Aorta (tissue), 5 donors: ENCODE measurements around the gene RALGDS. TPM values are rescaled to one million over a fixed set of nuclear protein-coding genes. Genes with fewer than 3 reads are reported as not detected.

Source experiments
- ATAC-seq: fragments of 200-7000 bp; cut with Tn5 transposase; one replicate; pipeline ENCODE4 v1.9.1; 2022; ENCODE audit warnings: moderate library complexity; ENCODE audit not compliant: low FRiP score
- DNase-seq, 2 donors: peaks; one replicate each; pipeline ENCODE4 v3.0.0-alpha.2; 2020
- H3K27ac ChIP-seq, 2 donors: one replicate each; pipeline ENCODE4 v1.5.1; 2013; ENCODE audit warnings: low read length in 2 of 2, mild to moderate bottlenecking in 2 of 2, moderate library complexity in 2 of 2, control low read depth in 1 of 2, inconsistent platforms in 1 of 2, low read depth in 1 of 2
- H3K27me3 ChIP-seq, 2 donors: one replicate each; pipeline ENCODE4 v1.6.1; 2013; ENCODE audit warnings: control low read depth in 1 of 2, low read length in 1 of 2, mild to moderate bottlenecking in 1 of 2, moderate library complexity in 1 of 2; ENCODE audit not compliant: insufficient read depth in 2 of 2, control insufficient read depth in 1 of 2
- H3K36me3 ChIP-seq, 2 donors: one replicate each; pipeline ENCODE4 v1.6.1; 2013; ENCODE audit warnings: control low read depth in 1 of 2, low read length in 1 of 2, mild to moderate bottlenecking in 1 of 2; ENCODE audit not compliant: insufficient read depth in 2 of 2, control insufficient read depth in 1 of 2
- H3K4me1 ChIP-seq, 2 donors: one replicate each; pipeline ENCODE4 v1.6.1; 2013; ENCODE audit warnings: low read length in 2 of 2, control low read depth in 1 of 2, mild to moderate bottlenecking in 1 of 2, moderate library complexity in 1 of 2; ENCODE audit not compliant: insufficient read depth in 2 of 2, control insufficient read depth in 1 of 2
- H3K4me3 ChIP-seq, 2 donors: one replicate each; pipeline ENCODE4 v1.5.1; 2013; ENCODE audit warnings: low read length in 2 of 2, control low read depth in 1 of 2, mild to moderate bottlenecking in 1 of 2
- H3K9me3 ChIP-seq: one replicate; pipeline ENCODE4 v1.6.1; 2013; ENCODE audit warnings: mild to moderate bottlenecking, low read length; ENCODE audit not compliant: control insufficient read depth
- WGBS, 2 donors: extraction: QIAGEN DNeasy Blood & Tissue Kit; methylation state at CpG; one replicate each; pipeline ENCODE4 v1.1.7; 2013; 5-methylcytosine and 5-hydroxymethylcytosine counted together
- intact Hi-C, 2 donors: fragments of 100-400 bp; cut with DNase I; formaldehyde crosslinking; loops; one replicate each; pipeline versions ENCODE4 v1.14.2 to v1.15.0; 2022
- polyA plus RNA-seq, 2 donors: library from polyadenylated mRNA; stranded (reverse); fragments of 200-250 nt; gene quantifications; one replicate each; pipeline ENCODE4 v1.2.3, GENCODE V29; 2013
- total RNA-seq, 2 donors: library from RNA; stranded (reverse); fragmentation: NEBNext Ultra II Directional; extraction: Animal tissue kit (Norgen Biotek cat#: 25700); gene quantifications; one replicate each; pipeline ENCODE4 v1.2.1, GENCODE V29; 2021
- donor health status: healthy with polysubstance abuse.
- donor health status: Bipolar disorder and iron deficiency.
- donor health status: DM: no; HTN: no; CAD: no.
- donor health status: DM: no; HTN: no; CAD: no.
- donor health status: DM: yes; HTN: yes; CAD: no.

Gene RALGDS
- total and polyA plus RNA-seq, 4 donors = 19.4 to 61.2 (median 26.4) TPM

GRCh38 chr9:133114886-133115603 is 6.0 kb downstream of the RALGDS start:
- no peak for ATAC-seq
- intact Hi-C loops = no loop called here
- peak; percentile 58 to 74 for DNase-seq
- H3K9me3 ChIP-seq = no peaks in the 10 kb centered on the region
- H3K27me3 ChIP-seq = no peaks in the 10 kb centered on the region
- H3K4me1 ChIP-seq = no peaks in the 10 kb centered on the region
- H3K27ac ChIP-seq = no peak overlapping the region
- no peaks in the 10 kb centered on the region for H3K36me3 ChIP-seq
- no peak overlapping the region for H3K4me3 ChIP-seq
- WGBS, 2 donors = 87 to 90% methylated on average over 19 of the region's 19 CpGs

GRCh38 chr9:133113949-133114885 is 6.8 kb downstream of the RALGDS start:
- intact Hi-C loops = no loop called here
- H3K9me3 ChIP-seq = no peaks in the 10 kb centered on the region
- no peak overlapping the region for H3K4me3 ChIP-seq
- DNase-seq = peak; percentile 61 to 80
- no peaks in the 10 kb centered on the region for H3K36me3 ChIP-seq
- H3K4me1 ChIP-seq = no peaks in the 10 kb centered on the region
- peak overlapping the region in 1 of 2 donors; percentile 2 for H3K27ac ChIP-seq
- WGBS, 2 donors = 18% methylated on average over 20 of the region's 20 CpGs
- H3K27me3 ChIP-seq = no peaks in the 10 kb centered on the region
- peak; percentile 19 for ATAC-seq

GRCh38 chr9:133113163-133113948 is 7.7 kb downstream of the RALGDS start:
- Histone ChIP-seq H3K36me3 (no peaks in the 10 kb centered on the region), H3K4me3 (no peak overlapping the region), H3K27me3 (no peaks in the 10 kb centered on the region), H3K9me3 (no peaks in the 10 kb centered on the region), H3K4me1 (no peaks in the 10 kb centered on the region), H3K27ac (peak overlapping the region in 1 of 2 donors; percentile 2)
- 71 to 73% methylated on average over 19 of the region's 19 CpGs for WGBS, 2 donors
- DNase-seq = peak; percentile 82 to 85
- intact Hi-C loops = no loop called here
- peak; percentile 31 for ATAC-seq

- H3K27ac ChIP-seq = no peak overlapping the region
- 86 to 87% methylated on average over 7 of the region's 7 CpGs for WGBS, 2 donors
- peaks cover 0 to 3% of the 10 kb centered on the region in 2 donors for H3K36me3 ChIP-seq
- ATAC-seq (peak; percentile 35), DNase-seq (peak; percentile 83 to 93)
- H3K9me3 ChIP-seq = no peaks in the 10 kb centered on the region
- no peaks in the 10 kb centered on the region for H3K27me3 ChIP-seq
- H3K4me3 ChIP-seq = no peak overlapping the region
- no peaks in the 10 kb centered on the region for H3K4me1 ChIP-seq
- intact Hi-C loops = no loop called here
Observed at GRCh38 chr9:133112663-133113026, 8.4 kb downstream of the RALGDS start.

GRCh38 chr9:133111808-133112662 is 9.0 kb downstream of the RALGDS start:
- DNase-seq = peak; percentile 59 to 69
- Histone ChIP-seq H3K4me3 (no peak overlapping the region), H3K36me3 (peaks cover 0 to 5% of the 10 kb centered on the region in 2 donors)

GRCh38 chr9:133109931-133110650 is 10.9 kb downstream of the RALGDS start:
- 91 to 95% methylated on average over 18 of the region's 18 CpGs for WGBS, 2 donors
- ATAC-seq (no peak), DNase-seq (peak; percentile 35 to 52)
- Histone ChIP-seq H3K27me3 (no peaks in the 10 kb centered on the region), H3K4me1 (no peaks in the 10 kb centered on the region), H3K36me3 (peaks cover 0 to 8% of the 10 kb centered on the region in 2 donors), H3K4me3 (no peak overlapping the region), H3K9me3 (no peaks in the 10 kb centered on the region), H3K27ac (no peak overlapping the region)
- intact Hi-C loops = loop anchor here in 1 of 2 donors (10.0 kb wide), 1 partner anchor 75 kb away; the partner anchor contains the start of gene GTF3C5

More at GRCh38 chr9:133111808-133112662, 9.0 kb downstream of the RALGDS start:
- no peak overlapping the region for H3K27ac ChIP-seq
- WGBS, 2 donors = 94% methylated on average over 30 of the region's 30 CpGs
- no peaks in the 10 kb centered on the region for H3K9me3 ChIP-seq
- no peaks in the 10 kb centered on the region for H3K27me3 ChIP-seq
- intact Hi-C loops = no loop called here
- H3K4me1 ChIP-seq = no peaks in the 10 kb centered on the region
- no peak for ATAC-seq

- peaks cover 0 to 9% of the 10 kb centered on the region in 2 donors for H3K36me3 ChIP-seq
- ATAC-seq (no peak), DNase-seq (peak; percentile 28 to 65)
- H3K27ac ChIP-seq = no peak overlapping the region
- no peaks in the 10 kb centered on the region for H3K27me3 ChIP-seq
- no peaks in the 10 kb centered on the region for H3K4me1 ChIP-seq
- H3K9me3 ChIP-seq = no peaks in the 10 kb centered on the region
- WGBS, 2 donors = 94 to 97% methylated on average over 17 to 19 of the region's 19 CpGs
- intact Hi-C loops = loop anchor here in 1 of 2 donors (10.0 kb wide), 1 partner anchor 74 kb away; the partner anchor contains the start of gene GTF3C5
- H3K4me3 ChIP-seq = no peak overlapping the region
Observed at GRCh38 chr9:133108794-133109641, 12.0 kb downstream of the RALGDS start.
